Measurements from ENCODE around the gene BAIAP2.

DNA sequence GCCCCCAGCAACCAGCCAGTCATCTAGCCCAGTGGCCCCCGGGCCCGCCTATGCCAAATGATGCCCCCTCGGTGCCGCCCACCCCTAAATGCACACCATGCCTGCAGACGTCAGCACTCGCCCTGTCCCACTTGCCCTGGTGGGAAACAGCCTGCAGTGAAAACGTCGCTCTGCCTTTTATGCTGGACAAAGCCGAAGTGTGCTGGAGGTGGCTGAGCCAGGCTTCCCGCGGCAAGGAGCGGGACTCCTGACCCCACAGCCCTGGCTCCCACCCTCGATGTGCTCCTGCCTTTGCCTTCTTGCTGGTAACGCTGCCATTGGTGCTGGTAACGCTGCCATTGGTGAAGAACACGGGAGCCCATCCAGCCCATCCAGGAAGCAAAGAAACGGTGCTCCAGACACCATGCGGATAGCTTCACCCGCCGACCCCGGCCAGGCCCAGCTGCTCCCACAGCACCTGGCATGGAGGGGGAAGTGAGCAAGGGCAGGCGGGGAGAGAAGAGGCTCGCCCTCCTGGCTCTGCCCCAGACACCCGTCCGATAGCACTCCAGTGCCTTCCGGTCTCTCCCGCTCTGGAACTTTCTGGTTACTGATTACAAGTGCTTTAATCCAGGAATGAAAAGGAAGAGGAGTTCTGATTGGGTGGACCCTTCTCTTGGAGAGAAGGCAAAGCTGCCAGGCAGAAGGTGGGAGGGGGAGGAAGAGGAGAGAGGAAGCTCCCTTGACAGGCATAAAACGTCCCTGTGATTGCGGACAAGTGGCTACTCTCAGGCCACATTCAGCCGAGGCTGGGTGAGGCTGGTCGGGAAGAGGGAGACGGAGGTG, 4.0 kb upstream of the BAIAP2 start:
- TF ChIP-seq, protein P1, sequence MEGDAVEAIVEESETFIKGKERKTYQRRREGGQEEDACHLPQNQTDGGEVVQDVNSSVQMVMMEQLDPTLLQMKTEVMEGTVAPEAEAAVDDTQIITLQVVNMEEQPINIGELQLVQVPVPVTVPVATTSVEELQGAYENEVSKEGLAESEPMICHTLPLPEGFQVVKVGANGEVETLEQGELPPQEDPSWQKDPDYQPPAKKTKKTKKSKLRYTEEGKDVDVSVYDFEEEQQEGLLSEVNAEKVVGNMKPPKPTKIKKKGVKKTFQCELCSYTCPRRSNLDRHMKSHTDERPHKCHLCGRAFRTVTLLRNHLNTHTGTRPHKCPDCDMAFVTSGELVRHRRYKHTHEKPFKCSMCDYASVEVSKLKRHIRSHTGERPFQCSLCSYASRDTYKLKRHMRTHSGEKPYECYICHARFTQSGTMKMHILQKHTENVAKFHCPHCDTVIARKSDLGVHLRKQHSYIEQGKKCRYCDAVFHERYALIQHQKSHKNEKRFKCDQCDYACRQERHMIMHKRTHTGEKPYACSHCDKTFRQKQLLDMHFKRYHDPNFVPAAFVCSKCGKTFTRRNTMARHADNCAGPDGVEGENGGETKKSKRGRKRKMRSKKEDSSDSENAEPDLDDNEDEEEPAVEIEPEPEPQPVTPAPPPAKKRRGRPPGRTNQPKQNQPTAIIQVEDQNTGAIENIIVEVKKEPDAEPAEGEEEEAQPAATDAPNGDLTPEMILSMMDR (IDR thresholded peaks at IDR 0.05; ENCODE audit: insufficient read depth, low read length, poor library complexity, severe bottlenecking) = no peak
- no peak for TF ChIP-seq EZH2phosphoT487 (conservative IDR thresholded peaks at IDR 0.05; ENCODE audit: low read length)

Data from SU-DHL-6 (cell line).